ENCODE measurements around the gene OSTN.

OSTN gene

GRCh38 chr3:191236646-191237045 lies 37.6 kb downstream of the OSTN start:
- no peak overlapping the region for H3K4me3 ChIP-seq (ENCODE audit: low read depth, low read length)
- H3K9me3 ChIP-seq (ENCODE audit: severe bottlenecking): no peaks in the 10 kb centered on the region
- H3K36me3 ChIP-seq: no peaks in the 10 kb centered on the region
- TF ChIP-seq CTCF (IDR thresholded peaks at IDR 0.05; ENCODE audit: low read depth, low read length): no peak
- no peak overlapping the region for H3K27ac ChIP-seq
- H3K27me3 ChIP-seq (ENCODE audit: insufficient read depth, low read depth, severe bottlenecking): no peaks in the 10 kb centered on the region
- no peak for DNase-seq

- DNase-seq: no peak
- H3K27me3 ChIP-seq (ENCODE audit: insufficient read depth, low read depth, severe bottlenecking): no peaks in the 10 kb centered on the region
- H3K9me3 ChIP-seq (ENCODE audit: severe bottlenecking): no peaks in the 10 kb centered on the region
- H3K27ac ChIP-seq: no peak overlapping the region
- H3K36me3 ChIP-seq: no peaks in the 10 kb centered on the region
- no peak overlapping the region for H3K4me3 ChIP-seq (ENCODE audit: low read depth, low read length)
- no peak for TF ChIP-seq CTCF (IDR thresholded peaks at IDR 0.05; ENCODE audit: low read depth, low read length)
These were observed 38.2 kb downstream of the OSTN start for GRCh38 chr3:191237047-191237882.

GRCh38 chr3:191238321-191238817 lies 39.3 kb downstream of the OSTN start:
- Histone ChIP-seq H3K9me3 (ENCODE audit: severe bottlenecking) (no peaks in the 10 kb centered on the region), H3K4me3 (ENCODE audit: low read depth, low read length) (no peak overlapping the region), H3K27me3 (ENCODE audit: insufficient read depth, low read depth, severe bottlenecking) (no peaks in the 10 kb centered on the region), H3K36me3 (no peaks in the 10 kb centered on the region), H3K27ac (no peak overlapping the region)
- TF ChIP-seq CTCF (IDR thresholded peaks at IDR 0.05; ENCODE audit: low read depth, low read length): no peak
- no peak for DNase-seq

GRCh38 chr3:191239407-191240031 lies 40.5 kb downstream of the OSTN start:
- no peaks in the 10 kb centered on the region for H3K9me3 ChIP-seq (ENCODE audit: severe bottlenecking)
- no peak for TF ChIP-seq CTCF (IDR thresholded peaks at IDR 0.05; ENCODE audit: low read depth, low read length)
- DNase-seq: no peak
- H3K27ac ChIP-seq: no peak overlapping the region
- H3K27me3 ChIP-seq (ENCODE audit: insufficient read depth, low read depth, severe bottlenecking): no peaks in the 10 kb centered on the region
- H3K4me3 ChIP-seq (ENCODE audit: low read depth, low read length): no peak overlapping the region
- no peaks in the 10 kb centered on the region for H3K36me3 ChIP-seq

- Histone ChIP-seq H3K4me3 (ENCODE audit: low read depth, low read length) (no peak overlapping the region), H3K36me3 (no peaks in the 10 kb centered on the region), H3K27me3 (ENCODE audit: insufficient read depth, low read depth, severe bottlenecking) (no peaks in the 10 kb centered on the region), H3K9me3 (ENCODE audit: severe bottlenecking) (no peaks in the 10 kb centered on the region), H3K27ac (no peak overlapping the region)
- DNase-seq: no peak
- no peak for TF ChIP-seq CTCF (IDR thresholded peaks at IDR 0.05; ENCODE audit: low read depth, low read length)
These were observed 41.4 kb downstream of the OSTN start for GRCh38 chr3:191240486-191240885.

Data from WERI-Rb-1 (cell line).